Large intestine (tissue), 12 donors: ENCODE results near the gene MRPL39. TPM values are rescaled to one million over a fixed set of nuclear protein-coding genes. Genes with fewer than 3 reads are reported as not detected.

Experiments
- DNase-seq, 2 donors: peaks; one replicate each; pipeline versions ENCODE4 v3.0.0 to v3.0.0-alpha.2; 2013
- H3K27ac ChIP-seq: one replicate; pipeline ENCODE4 v1.5.1; 2013; ENCODE audit warnings: low read length
- H3K27me3 ChIP-seq: 2 replicates; pipeline ENCODE4 v1.6.1; 2013; ENCODE audit warnings: low read length; ENCODE audit not compliant: control insufficient read depth, insufficient read depth
- H3K36me3 ChIP-seq: 2 replicates; pipeline ENCODE4 v1.6.1; 2013; ENCODE audit warnings: low read length; ENCODE audit not compliant: control insufficient read depth, insufficient read depth
- H3K4me1 ChIP-seq: one replicate; pipeline ENCODE4 v1.6.1; 2013; ENCODE audit warnings: low read length; ENCODE audit not compliant: control insufficient read depth, insufficient read depth
- H3K4me3 ChIP-seq: one replicate; pipeline ENCODE4 v1.5.1; 2013; ENCODE audit warnings: low read length
- H3K9me3 ChIP-seq: one replicate; pipeline ENCODE4 v1.6.1; 2013; ENCODE audit warnings: mild to moderate bottlenecking, low read depth, low read length, moderate library complexity; ENCODE audit not compliant: control insufficient read depth
- WGBS: methylation state at CpG from one replicate; pipeline ENCODE4 v1.1.5; 2013; ENCODE audit warnings: low lambda C conversion rate; ENCODE audit not compliant: insufficient coverage; 5-methylcytosine and 5-hydroxymethylcytosine counted together
- long read RNA-seq, 11 donors: transcript quantifications; one replicate each; lab custom pipeline, GENCODE V29; 2026
- polyA plus RNA-seq: library from polyadenylated mRNA; unstranded; fragments of 120-200 nt; gene quantifications from one replicate; pipeline ENCODE4 v1.2.1, GENCODE V29; 2013

MRPL39 gene
- polyA plus RNA-seq: 33.4 TPM
- long read RNA-seq, donor 1, transcript MRPL39-202 (10 exons, 1,110 nt): major isoform, 8 of 8 reads
- long read RNA-seq, donor 1, partial matches to known transcripts: 0 of 8 reads
- long read RNA-seq, donor 1, other reads (novel, unspliced or antisense): 0 of 8 reads
- long read RNA-seq, donor 2, transcript MRPL39-202 (10 exons, 1,110 nt): major isoform, 23 of 23 reads
- long read RNA-seq, donor 2, partial matches to known transcripts: 0 of 23 reads
- long read RNA-seq, donor 2, other reads (novel, unspliced or antisense): 0 of 23 reads
- long read RNA-seq, donor 3, transcript MRPL39-202 (10 exons, 1,110 nt): major isoform, 23 of 23 reads
- long read RNA-seq, donor 3, partial matches to known transcripts: 0 of 23 reads
- long read RNA-seq, donor 3, other reads (novel, unspliced or antisense): 0 of 23 reads
- long read RNA-seq, donor 4, partial matches to known transcripts: 0 of 2 reads
- long read RNA-seq, donor 4, other reads (novel, unspliced or antisense): 0 of 2 reads
- long read RNA-seq, donor 5, transcript MRPL39-202 (10 exons, 1,110 nt): major isoform, 5 of 5 reads
- long read RNA-seq, donor 5, partial matches to known transcripts: 0 of 5 reads
- long read RNA-seq, donor 5, other reads (novel, unspliced or antisense): 0 of 5 reads
- long read RNA-seq, donor 6, transcript MRPL39-202 (10 exons, 1,110 nt): major isoform, 28 of 33 reads
- long read RNA-seq, donor 6, partial matches to known transcripts: 5 of 33 reads
- long read RNA-seq, donor 6, other reads (novel, unspliced or antisense): 0 of 33 reads
- long read RNA-seq, donor 7, transcript MRPL39-202 (10 exons, 1,110 nt): major isoform, 12 of 12 reads
- long read RNA-seq, donor 7, partial matches to known transcripts: 0 of 12 reads
- long read RNA-seq, donor 7, other reads (novel, unspliced or antisense): 0 of 12 reads
- long read RNA-seq, donor 8, transcript MRPL39-202 (10 exons, 1,110 nt): major isoform, 37 of 37 reads
- long read RNA-seq, donor 8, partial matches to known transcripts: 0 of 37 reads
- long read RNA-seq, donor 8, other reads (novel, unspliced or antisense): 0 of 37 reads
- long read RNA-seq, donor 9, transcript MRPL39-202 (10 exons, 1,110 nt): major isoform, 20 of 20 reads
- long read RNA-seq, donor 9, partial matches to known transcripts: 0 of 20 reads
- long read RNA-seq, donor 9, other reads (novel, unspliced or antisense): 0 of 20 reads
- long read RNA-seq, donor 10, transcript MRPL39-202 (10 exons, 1,110 nt): major isoform, 26 of 26 reads
- long read RNA-seq, donor 10, partial matches to known transcripts: 0 of 26 reads
- long read RNA-seq, donor 10, other reads (novel, unspliced or antisense): 0 of 26 reads
- long read RNA-seq, donor 11, transcript MRPL39-202 (10 exons, 1,110 nt): major isoform, 14 of 14 reads
- long read RNA-seq, donor 11, partial matches to known transcripts: 0 of 14 reads
- long read RNA-seq, donor 11, other reads (novel, unspliced or antisense): 0 of 14 reads

- WGBS: no CpG with 5 or more reads among the region's 71 CpGs
- peak within 1 kb of the TSS; percentile 92 for H3K27ac ChIP-seq
- H3K27me3 ChIP-seq: no peaks in the 10 kb centered on the region
- H3K4me3 ChIP-seq: peak within 1 kb of the TSS; percentile 96
- H3K36me3 ChIP-seq: peaks cover 21% of the 10 kb centered on the region
- H3K4me1 ChIP-seq: peaks cover 9% of the 10 kb centered on the region
- H3K9me3 ChIP-seq: no peaks in the 10 kb centered on the region
- peak; percentile 84 to 90 for DNase-seq
These were observed at the start of gene MRPL39 for GRCh38 chr21:25607151-25608043. Gene MRPL39, minus strand, starts transcription at chr21:25607481. Its CDS starts 6 bp downstream, at chr21:25607475.

GRCh38 chr21:25656412-25656811 is 49.1 kb upstream of the MRPL39 start:
- no peak for DNase-seq
- no CpG with 5 or more reads among the region's 2 CpGs for WGBS
- no peaks in the 10 kb centered on the region for H3K27me3 ChIP-seq
- H3K4me3 ChIP-seq: no peak overlapping the region
- no peak overlapping the region for H3K27ac ChIP-seq
- no peaks in the 10 kb centered on the region for H3K4me1 ChIP-seq
- no peaks in the 10 kb centered on the region for H3K9me3 ChIP-seq
- H3K36me3 ChIP-seq: no peaks in the 10 kb centered on the region

DNA sequence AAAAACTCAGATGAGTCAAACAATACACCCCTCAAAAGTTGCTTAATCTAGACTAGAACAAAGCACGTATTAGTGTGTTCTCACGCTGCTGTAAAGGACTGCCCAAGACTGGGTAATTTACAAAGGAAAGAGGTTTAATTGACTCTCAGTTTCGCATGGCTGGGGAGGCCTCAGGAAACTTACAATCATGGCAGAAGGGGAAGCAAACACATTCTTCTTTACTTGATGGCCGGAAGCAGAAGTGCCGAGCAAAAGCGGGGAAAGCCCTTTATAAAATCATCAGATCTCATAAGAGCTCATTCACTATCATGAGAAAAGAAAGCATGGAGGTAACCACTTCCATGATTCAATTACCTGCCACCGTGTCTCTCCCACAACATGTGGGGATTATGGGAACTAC is 41.9 kb upstream of the MRPL39 start:
- no peak overlapping the region for H3K27ac ChIP-seq
- H3K4me1 ChIP-seq: no peaks in the 10 kb centered on the region
- no peak overlapping the region for H3K4me3 ChIP-seq
- no peaks in the 10 kb centered on the region for H3K9me3 ChIP-seq
- no peaks in the 10 kb centered on the region for H3K27me3 ChIP-seq
- WGBS: 95% methylated on average over 3 of the region's 7 CpGs
- DNase-seq: no peak
- no peaks in the 10 kb centered on the region for H3K36me3 ChIP-seq

GRCh38 chr21:25647647-25648046 is 40.4 kb upstream of the MRPL39 start:
- no peak for DNase-seq
- WGBS: 83% methylated on average over 1 of the region's 5 CpGs
- no peaks in the 10 kb centered on the region for H3K27me3 ChIP-seq
- no peak overlapping the region for H3K27ac ChIP-seq
- H3K4me3 ChIP-seq: no peak overlapping the region
- no peaks in the 10 kb centered on the region for H3K36me3 ChIP-seq
- no peaks in the 10 kb centered on the region for H3K9me3 ChIP-seq
- no peaks in the 10 kb centered on the region for H3K4me1 ChIP-seq

DNA sequence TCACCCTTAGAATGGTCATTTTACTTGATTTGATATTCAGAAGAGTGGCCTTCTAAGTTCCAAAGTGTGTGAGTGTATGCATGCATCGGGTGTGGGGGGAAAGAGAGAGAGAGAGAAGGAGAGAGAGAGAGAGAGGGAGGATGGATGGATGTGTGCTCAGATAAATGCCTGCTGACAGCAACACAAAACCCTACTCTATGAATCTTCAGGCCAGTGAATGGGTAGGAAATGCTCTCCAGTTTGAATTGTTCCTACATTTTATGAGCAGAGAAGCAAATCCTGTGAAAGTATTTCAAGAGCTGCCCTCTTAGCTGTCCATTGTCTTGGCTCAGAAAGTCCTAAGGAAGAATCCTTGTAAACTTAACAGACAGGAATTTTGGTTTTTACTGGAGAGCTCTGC is 39.2 kb upstream of the MRPL39 start:
- Histone ChIP-seq H3K36me3 (no peaks in the 10 kb centered on the region), H3K4me3 (no peak overlapping the region), H3K9me3 (no peaks in the 10 kb centered on the region), H3K27ac (no peak overlapping the region), H3K27me3 (peaks cover 3% of the 10 kb centered on the region), H3K4me1 (no peaks in the 10 kb centered on the region)
- no CpG with 5 or more reads among the region's 1 CpG for WGBS
- DNase-seq: no peak

GRCh38 chr21:25643486-25643885 is 36.2 kb upstream of the MRPL39 start:
- Histone ChIP-seq H3K27me3 (peaks cover 28% of the 10 kb centered on the region), H3K4me1 (no peaks in the 10 kb centered on the region), H3K36me3 (no peaks in the 10 kb centered on the region), H3K27ac (no peak overlapping the region), H3K4me3 (no peak overlapping the region), H3K9me3 (no peaks in the 10 kb centered on the region)
- DNase-seq: no peak
- no CpG with 5 or more reads among the region's 4 CpGs for WGBS

DNA sequence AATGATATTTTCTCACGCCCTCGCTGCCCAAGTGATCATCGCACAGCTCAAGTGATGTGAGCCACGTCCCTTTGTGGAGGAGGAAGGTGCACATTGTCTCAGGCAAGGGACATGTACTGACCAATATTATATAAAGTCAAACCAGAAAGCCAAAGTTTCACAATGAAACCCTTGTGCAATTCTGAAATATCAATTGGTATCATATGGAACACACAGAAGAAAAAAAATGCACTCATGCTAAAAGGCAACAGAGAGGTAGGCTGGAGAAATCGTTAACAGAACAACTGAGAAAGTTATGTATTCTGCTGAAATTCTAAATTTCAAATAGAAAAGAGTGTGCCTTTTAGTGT is 33.6 kb upstream of the MRPL39 start:
- WGBS: 50% methylated on average over 1 of the region's 5 CpGs
- DNase-seq: no peak
- Histone ChIP-seq H3K27me3 (peaks cover 38% of the 10 kb centered on the region), H3K4me3 (peak overlapping the region; percentile 55), H3K9me3 (no peaks in the 10 kb centered on the region), H3K36me3 (no peaks in the 10 kb centered on the region), H3K4me1 (no peaks in the 10 kb centered on the region), H3K27ac (no peak overlapping the region)

DNA sequence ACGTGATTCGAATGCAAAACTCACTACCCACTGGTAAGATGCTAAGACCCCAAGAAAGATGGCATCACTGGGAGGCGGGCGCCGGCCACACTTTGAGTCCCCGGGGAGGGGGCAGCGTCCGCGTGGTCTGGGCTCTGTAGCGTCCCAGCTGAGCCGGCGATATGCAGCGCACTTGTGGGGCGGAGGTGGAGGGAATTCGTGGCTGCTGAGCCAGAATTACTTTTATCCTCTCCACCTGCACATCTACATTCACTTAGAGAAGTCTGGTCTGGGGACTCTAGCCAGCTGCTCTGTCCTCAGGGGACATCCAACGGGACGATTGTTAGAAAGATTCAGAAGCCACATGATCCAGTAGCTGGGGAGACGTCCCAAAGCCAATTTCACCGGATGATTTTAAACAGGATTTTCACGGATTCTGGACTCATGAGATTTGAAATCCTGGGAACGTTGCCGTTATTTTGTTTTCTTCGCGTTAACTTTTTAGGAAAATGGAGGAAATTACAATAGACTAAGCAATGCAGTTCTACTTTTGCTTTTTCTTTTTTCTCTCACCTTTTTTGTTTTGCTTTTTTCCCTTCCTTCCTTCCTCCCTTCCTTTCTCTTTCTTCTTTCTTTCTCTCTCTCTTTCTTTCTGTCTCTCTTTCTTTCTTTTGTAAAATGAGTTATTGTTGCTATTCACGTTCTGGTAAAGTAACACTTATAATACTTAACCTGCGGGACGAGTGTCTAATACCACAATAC is 33.1 kb upstream of the MRPL39 start:
- Histone ChIP-seq H3K4me1 (no peaks in the 10 kb centered on the region), H3K27ac (peak overlapping the region; percentile 45), H3K36me3 (no peaks in the 10 kb centered on the region), H3K9me3 (no peaks in the 10 kb centered on the region), H3K4me3 (peak overlapping the region; percentile 55), H3K27me3 (peaks cover 38% of the 10 kb centered on the region)
- WGBS: 12% methylated on average over 7 of the region's 27 CpGs
- DNase-seq: no peak
